HepG2 (cell line): Measurements from ENCODE around the gene C1QTNF5. TPM values are rescaled to one million over a fixed set of nuclear protein-coding genes. Genes with fewer than 3 reads are reported as not detected.

Experiments
- ARNT ChIP-seq: fragments of 450-650 bp; IDR thresholded peaks from 2 replicates; pipeline ENCODE4 v1.6.1; 2017
- IRF9 ChIP-seq: sonication (generic); formaldehyde crosslinking; IDR thresholded peaks from 2 replicates; pipeline ENCODE4 v1.8.0; 2022; ENCODE audit warnings: missing genetic modification reagents, mild to moderate bottlenecking, borderline replicate concordance
- KIAA2018 ChIP-seq: sonication (generic); formaldehyde crosslinking; IDR thresholded peaks from 2 replicates; pipeline ENCODE4 v1.5.0; 2020; ENCODE audit warnings: mild to moderate bottlenecking, missing genetic modification reagents, borderline replicate concordance
- MAZ ChIP-seq, 2 experiments: sonication (generic) in 1 of 2; formaldehyde crosslinking in 1 of 2; IDR thresholded peaks; 2 replicates each; pipeline versions ENCODE4 v1.5.0 to v1.6.1; 2012 to 2020; ENCODE audit warnings: low read depth in 2 of 2, mild to moderate bottlenecking in 2 of 2, borderline replicate concordance in 1 of 2, improper control_type of control experiment in 1 of 2, low read length in 1 of 2, missing genetic modification reagents in 1 of 2, moderate library complexity in 1 of 2
- PAXIP1 ChIP-seq: sonication (generic); formaldehyde crosslinking; conservative IDR thresholded peaks from 2 replicates; pipeline ENCODE4 v1.4.0; 2020; ENCODE audit warnings: mild to moderate bottlenecking, missing genetic modification reagents, moderate library complexity
- PLRG1 ChIP-seq: fragments of 450-650 bp; conservative IDR thresholded peaks from 2 replicates; pipeline ENCODE4 v1.6.1; 2016
- WIZ ChIP-seq: sonication (generic); formaldehyde crosslinking; IDR thresholded peaks from 2 replicates; pipeline ENCODE4 v1.5.1; 2020; ENCODE audit warnings: mild to moderate bottlenecking, missing genetic modification reagents
- ZFP37 ChIP-seq: sonication (generic); formaldehyde crosslinking; IDR thresholded peaks from 2 replicates; pipeline ENCODE4 v1.4.0; 2020; ENCODE audit warnings: missing genetic modification reagents, borderline replicate concordance
- ZNF124 ChIP-seq: sonication (generic); formaldehyde crosslinking; IDR thresholded peaks from 2 replicates; pipeline ENCODE4 v1.4.0; 2020; ENCODE audit warnings: missing genetic modification reagents
- ZNF597 ChIP-seq: sonication (generic); formaldehyde crosslinking; IDR thresholded peaks from 2 replicates; pipeline ENCODE4 v1.5.0; 2020; ENCODE audit warnings: missing genetic modification reagents
- ZNF691 ChIP-seq: sonication (generic); formaldehyde crosslinking; IDR thresholded peaks from 2 replicates; pipeline ENCODE4 v1.4.0; 2020; ENCODE audit warnings: missing genetic modification reagents, low read depth, mild to moderate bottlenecking, borderline replicate concordance
- polyA plus RNA-seq, 8 experiments: library from polyadenylated mRNA; depleted of rRNA in 3 of 8; stranded (reverse) in 7 of 8; unstranded in 1 of 8; fragments of >200 nt; fragmentation: Illumina TruSeq in 4 of 8; extraction: Trizol in 4 of 8; gene quantifications; 2 replicates each; pipeline versions ENCODE4 v1.2.1 to v1.2.3, GENCODE V29; 2011 to 2016; ENCODE audit warnings: low read depth in 4 of 8, missing spikeins in 1 of 8, mixed read lengths in 1 of 8; ENCODE audit not compliant: insufficient read depth in 1 of 8
- total RNA-seq, 5 experiments: library from RNA; depleted of rRNA; stranded (reverse); fragments of >200 nt; fragmentation: Illumina TruSeq; extraction: Trizol; gene quantifications; 2 replicates each; pipeline ENCODE4 v1.2.3, GENCODE V29; 2016; ENCODE audit warnings: low read depth in 1 of 5

Gene C1QTNF5
- total and polyA plus RNA-seq, 2 of the 13 experiments (the other 11 are each of a cell fraction or from before 2014, with no cell fraction given) = 0.86 to 1.2 TPM

GRCh38 chr11:119381181-119381988 lies 40.7 kb upstream of the C1QTNF5 start, which contains the start of gene USP2 (continued):
- TF ChIP-seq PAXIP1 (CRISPR knock-in tag) = no peak
- no peak for TF ChIP-seq PLRG1
- no peak for TF ChIP-seq ARNT
- TF ChIP-seq IRF9 = no peak; the same call in 1 of the 2 replicates
- peak; percentile 87 for TF ChIP-seq MAZ (IDR thresholded peaks at IDR 0.05; ENCODE audit: borderline replicate concordance, low read depth, low read length)
- peak; percentile 95 for TF ChIP-seq MAZ (CRISPR knock-in tag; IDR thresholded peaks at IDR 0.05; ENCODE audit: low read depth)
- TF ChIP-seq ZFP37 (CRISPR knock-in tag) = no peak
- no peak for TF ChIP-seq WIZ (CRISPR knock-in tag)
- TF ChIP-seq ZNF691 (CRISPR knock-in tag) = no peak
- no peak for TF ChIP-seq KIAA2018 (CRISPR knock-in tag)
- peak; percentile 72; the same call in 1 of the 2 replicates for TF ChIP-seq ZNF124 (CRISPR knock-in tag)
- TF ChIP-seq ZNF597 = no peak
